Measurements from ENCODE around the gene PRAMEF1.
A peak's percentile ranks its signal among the peaks of the same experiment; 100 is the strongest.
"Not testable (repeated sequence)": the region's sequence is repeated elsewhere in the genome, so short reads cannot be mapped to it uniquely, and the experiment has no call there.

The PRAMEF1 gene

GRCh38 chr1:12769031-12769430, 22.2 kb upstream of the PRAMEF1 start:
- DNase-seq, result no peak
- TF ChIP-seq POLR2A (IDR thresholded peaks at IDR 0.05; ENCODE audit: low read length), result no peak
- no peak for TF ChIP-seq GATA1 (IDR thresholded peaks at IDR 0.05; ENCODE audit: low read depth, low read length)

- TF ChIP-seq GATA1 (IDR thresholded peaks at IDR 0.05; ENCODE audit: low read depth, low read length), result no peak
- DNase-seq, result no peak
Measured at GRCh38 chr1:12769976-12770505, 21.2 kb upstream of the PRAMEF1 start.

GRCh38 chr1:12770620-12771019, 20.6 kb upstream of the PRAMEF1 start:
- no peak for TF ChIP-seq POLR2A (IDR thresholded peaks at IDR 0.05; ENCODE audit: low read length)
- TF ChIP-seq GATA1 (IDR thresholded peaks at IDR 0.05; ENCODE audit: low read depth, low read length), result no peak
- DNase-seq, result no peak

GRCh38 chr1:12771186-12771585, 20.0 kb upstream of the PRAMEF1 start:
- no peak for DNase-seq
- TF ChIP-seq POLR2A (IDR thresholded peaks at IDR 0.05; ENCODE audit: low read length), result no peak
- no peak for TF ChIP-seq GATA1 (IDR thresholded peaks at IDR 0.05; ENCODE audit: low read depth, low read length)

GRCh38 chr1:12772520-12772919, 18.7 kb upstream of the PRAMEF1 start:
- DNase-seq, result no peak
- no peak for TF ChIP-seq POLR2A (IDR thresholded peaks at IDR 0.05; ENCODE audit: low read length)
- TF ChIP-seq GATA1 (IDR thresholded peaks at IDR 0.05; ENCODE audit: low read depth, low read length), result no peak

- no peak for TF ChIP-seq POLR2A (IDR thresholded peaks at IDR 0.05; ENCODE audit: low read length)
- no peak for TF ChIP-seq GATA1 (IDR thresholded peaks at IDR 0.05; ENCODE audit: low read depth, low read length)
- DNase-seq, result no peak
Measured at GRCh38 chr1:12773438-12773837, 17.8 kb upstream of the PRAMEF1 start, which contains the start of gene PRAMEF12. Gene PRAMEF12 (plus strand): TSS chr1:12773738. CDS start chr1:12774868, 1,130 bp downstream.

GRCh38 chr1:12774801-12775345, 16.3 kb upstream of the PRAMEF1 start:
- no peak for DNase-seq
- TF ChIP-seq POLR2A (IDR thresholded peaks at IDR 0.05; ENCODE audit: low read length), result no peak
- TF ChIP-seq GATA1 (IDR thresholded peaks at IDR 0.05; ENCODE audit: low read depth, low read length), result no peak

- DNase-seq, result no peak
- TF ChIP-seq GATA1 (IDR thresholded peaks at IDR 0.05; ENCODE audit: low read depth, low read length) (no peak), POLR2A (IDR thresholded peaks at IDR 0.05; ENCODE audit: low read length) (no peak)
Measured at GRCh38 chr1:12775443-12775842, 15.8 kb upstream of the PRAMEF1 start.

GRCh38 chr1:12776801-12777557, 14.2 kb upstream of the PRAMEF1 start:
- no peak for DNase-seq
- no peak for TF ChIP-seq GATA1 (IDR thresholded peaks at IDR 0.05; ENCODE audit: low read depth, low read length)
- TF ChIP-seq POLR2A (IDR thresholded peaks at IDR 0.05; ENCODE audit: low read length), result no peak

- DNase-seq, result no peak
- no peak for TF ChIP-seq POLR2A (IDR thresholded peaks at IDR 0.05; ENCODE audit: low read length)
- TF ChIP-seq GATA1 (IDR thresholded peaks at IDR 0.05; ENCODE audit: low read depth, low read length), result no peak
Measured at GRCh38 chr1:12778061-12778460, 13.1 kb upstream of the PRAMEF1 start.

GRCh38 chr1:12778907-12779306, 12.3 kb upstream of the PRAMEF1 start:
- TF ChIP-seq GATA1 (IDR thresholded peaks at IDR 0.05; ENCODE audit: low read depth, low read length) (no peak), POLR2A (IDR thresholded peaks at IDR 0.05; ENCODE audit: low read length) (no peak)
- DNase-seq, result no peak

GRCh38 chr1:12781488-12781887, 9.7 kb upstream of the PRAMEF1 start:
- DNase-seq, result not testable (repeated sequence)

- peak; percentile 16 to 41 for DNase-seq
Measured at GRCh38 chr1:12783783-12784182, 7.4 kb upstream of the PRAMEF1 start.

- peak; percentile 2 to 11 for DNase-seq
Measured at GRCh38 chr1:12784729-12785128, 6.5 kb upstream of the PRAMEF1 start.

GRCh38 chr1:12798911-12799310, 7.7 kb downstream of the PRAMEF1 start:
- no peak for DNase-seq
- no peak for TF ChIP-seq GATA1 (IDR thresholded peaks at IDR 0.05; ENCODE audit: low read depth, low read length)
- TF ChIP-seq POLR2A (IDR thresholded peaks at IDR 0.05; ENCODE audit: low read length), result no peak
